Measurements from ENCODE around the gene GPR158. TPM values are rescaled to one million over a fixed set of nuclear protein-coding genes. Genes with fewer than 3 reads are reported as not detected.

Gene GPR158
- total and polyA plus RNA-seq, 4 experiments from 2014 or later: not detected

DNA sequence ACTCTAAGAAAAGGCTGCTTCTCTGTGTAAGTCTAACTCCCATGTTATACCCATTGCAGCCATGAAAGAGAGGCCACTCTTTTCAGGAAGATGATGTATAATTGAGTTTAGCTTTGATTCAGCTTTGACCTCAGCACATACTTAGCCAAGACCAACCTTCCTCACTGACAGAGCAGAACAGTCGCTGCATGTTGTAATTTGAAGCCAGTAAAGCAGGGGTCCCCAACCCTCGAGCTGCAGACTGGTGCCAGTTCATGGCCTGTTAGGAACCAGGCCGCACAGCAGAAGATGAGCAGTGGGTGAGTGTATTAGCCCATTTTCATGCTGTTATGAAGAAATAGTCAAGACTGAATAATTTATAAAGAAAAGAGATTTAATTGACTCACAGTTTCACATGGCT is 223.9 kb downstream of the GPR158 start:
- Mint-ChIP-seq H3K27ac (no peak overlapping the region), H3K27me3 (no peaks in the 10 kb centered on the region), H3K4me1 (no peaks in the 10 kb centered on the region), H3K4me3 (no peak overlapping the region), H3K9me3 (peaks cover 0 to 5% (median 0%) of the 10 kb centered on the region in 8 donors), H3K36me3 (no peaks in the 10 kb centered on the region)
- Histone ChIP-seq H3K4me1 (ENCODE audit: insufficient read depth, low read length) (no peaks in the 10 kb centered on the region), H3K27me3 (ENCODE audit: insufficient read depth, low read length) (no peaks in the 10 kb centered on the region), H3K9me3 (ENCODE audit: control insufficient read depth in 1 of 2, low read length in 2 of 2) (no peaks in the 10 kb centered on the region), H3K36me3 (ENCODE audit: insufficient read depth, low read length) (no peaks in the 10 kb centered on the region), H3K4me3 (ENCODE audit: low read length in 2 of 2) (no peak overlapping the region), H3K27ac (ENCODE audit: low read depth, low read length) (no peak overlapping the region)
- DNase-seq: no peak
- CTCF ChIA-PET (ENCODE audit: partially characterized antibody): no interaction called here
- POLR2A ChIA-PET (ENCODE audit: partially characterized antibody): no interaction called here
- intact Hi-C loops (cut with micrococcal nuclease): no loop called here

DNA sequence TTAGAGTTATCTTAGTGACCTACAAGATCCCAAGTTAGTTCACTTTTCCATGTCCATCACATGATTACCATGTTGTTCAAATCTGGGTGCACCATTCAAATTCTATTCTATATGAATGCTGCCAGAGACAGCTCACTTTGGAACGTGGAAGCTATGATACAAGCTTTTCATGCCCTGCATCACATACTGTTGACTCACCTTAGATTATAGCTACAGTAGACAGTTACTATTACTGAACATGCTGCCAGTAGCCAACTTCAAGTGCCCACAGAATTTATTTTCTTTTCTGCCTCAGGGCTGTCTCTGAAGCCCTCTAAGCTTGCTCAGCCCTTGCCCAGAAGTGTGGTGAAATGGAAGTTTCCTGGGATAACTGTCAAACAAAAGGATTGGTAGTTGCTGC is 231.1 kb downstream of the GPR158 start:
- H3K4me1 Mint-ChIP-seq: no peaks in the 10 kb centered on the region
- no peak overlapping the region for H3K27ac Mint-ChIP-seq
- no peak for DNase-seq
- Histone ChIP-seq H3K36me3 (ENCODE audit: insufficient read depth, low read length) (no peaks in the 10 kb centered on the region), H3K27ac (ENCODE audit: low read depth, low read length) (no peak overlapping the region), H3K27me3 (ENCODE audit: insufficient read depth, low read length) (no peaks in the 10 kb centered on the region), H3K4me3 (ENCODE audit: low read length in 2 of 2) (no peak overlapping the region), H3K4me1 (ENCODE audit: insufficient read depth, low read length) (no peaks in the 10 kb centered on the region), H3K9me3 (ENCODE audit: control insufficient read depth in 1 of 2, low read length in 2 of 2) (no peaks in the 10 kb centered on the region)
- ChIA-PET POLR2A (ENCODE audit: partially characterized antibody) (no interaction called here), CTCF (ENCODE audit: partially characterized antibody) (no interaction called here)
- H3K36me3 Mint-ChIP-seq: no peaks in the 10 kb centered on the region
- H3K9me3 Mint-ChIP-seq: peaks cover 0 to 8% (median 0%) of the 10 kb centered on the region in 8 donors
- H3K4me3 Mint-ChIP-seq: no peak overlapping the region
- no peaks in the 10 kb centered on the region for H3K27me3 Mint-ChIP-seq
- intact Hi-C loops (cut with micrococcal nuclease): no loop called here

DNA sequence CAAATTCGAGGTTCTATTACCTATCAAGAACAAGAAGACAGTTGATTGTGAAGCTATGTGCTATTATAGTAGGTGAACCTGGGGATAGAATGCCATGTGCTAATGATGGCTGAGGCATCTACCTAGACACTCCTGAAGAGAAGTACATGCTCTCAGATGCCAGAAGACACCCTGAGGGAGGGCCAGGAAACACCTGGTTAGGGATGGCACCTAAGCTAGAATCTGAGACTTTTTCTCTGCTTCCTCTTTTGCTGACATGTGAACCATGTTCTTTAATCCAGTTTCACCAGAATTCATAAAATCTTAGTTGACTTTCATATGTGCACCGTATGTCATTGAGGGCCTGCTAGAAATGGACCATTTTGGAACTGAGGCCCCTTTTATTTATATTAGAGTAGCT is 242.8 kb downstream of the GPR158 start:
- DNase-seq: no peak
- Histone ChIP-seq H3K4me1 (ENCODE audit: insufficient read depth, low read length) (no peaks in the 10 kb centered on the region), H3K36me3 (ENCODE audit: insufficient read depth, low read length) (no peaks in the 10 kb centered on the region), H3K4me3 (ENCODE audit: low read length in 2 of 2) (no peak overlapping the region), H3K27me3 (ENCODE audit: insufficient read depth, low read length) (no peaks in the 10 kb centered on the region), H3K27ac (ENCODE audit: low read depth, low read length) (no peak overlapping the region), H3K9me3 (ENCODE audit: control insufficient read depth in 1 of 2, low read length in 2 of 2) (no peaks in the 10 kb centered on the region)
- Mint-ChIP-seq H3K9me3 (peaks cover 0 to 3% (median 0%) of the 10 kb centered on the region in 8 donors), H3K36me3 (no peaks in the 10 kb centered on the region), H3K4me3 (no peak overlapping the region), H3K4me1 (no peaks in the 10 kb centered on the region), H3K27ac (no peak overlapping the region), H3K27me3 (no peaks in the 10 kb centered on the region)
- ChIA-PET CTCF (ENCODE audit: partially characterized antibody) (no interaction called here), POLR2A (ENCODE audit: partially characterized antibody) (no interaction called here)
- intact Hi-C loops (cut with micrococcal nuclease): no loop called here

DNA sequence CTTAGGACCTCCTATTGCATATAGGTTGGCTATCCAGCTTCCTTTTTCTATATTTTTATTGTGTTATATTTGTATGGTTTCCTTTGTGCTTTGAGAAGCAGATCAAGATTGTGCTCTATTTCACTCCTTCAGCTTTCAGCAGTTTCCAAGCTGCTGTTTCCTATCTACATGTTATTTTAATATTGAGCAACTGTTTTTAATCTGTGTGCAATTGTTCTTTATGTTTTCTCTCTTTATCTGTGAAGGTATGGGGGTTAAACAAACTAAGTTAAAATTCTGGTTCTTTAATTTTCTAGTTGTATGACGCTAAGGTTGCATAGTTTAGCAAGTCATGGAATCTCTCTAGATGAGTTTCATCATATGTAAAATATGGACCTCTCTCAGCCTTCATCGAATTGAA is 251.0 kb downstream of the GPR158 start:
- no peaks in the 10 kb centered on the region for H3K27me3 Mint-ChIP-seq
- Histone ChIP-seq H3K4me3 (ENCODE audit: low read length in 2 of 2) (no peak overlapping the region), H3K27me3 (ENCODE audit: insufficient read depth, low read length) (no peaks in the 10 kb centered on the region), H3K4me1 (ENCODE audit: insufficient read depth, low read length) (no peaks in the 10 kb centered on the region), H3K36me3 (ENCODE audit: insufficient read depth, low read length) (no peaks in the 10 kb centered on the region), H3K9me3 (ENCODE audit: control insufficient read depth in 1 of 2, low read length in 2 of 2) (no peaks in the 10 kb centered on the region), H3K27ac (ENCODE audit: low read depth, low read length) (no peak overlapping the region)
- H3K27ac Mint-ChIP-seq: no peak overlapping the region
- intact Hi-C loops (cut with micrococcal nuclease): no loop called here
- DNase-seq: no peak
- peaks cover 0 to 8% (median 4%) of the 10 kb centered on the region in 8 donors for H3K9me3 Mint-ChIP-seq
- CTCF ChIA-PET (ENCODE audit: partially characterized antibody): no interaction called here
- no peaks in the 10 kb centered on the region for H3K4me1 Mint-ChIP-seq
- POLR2A ChIA-PET (ENCODE audit: partially characterized antibody): no interaction called here
- no peak overlapping the region for H3K4me3 Mint-ChIP-seq
- H3K36me3 Mint-ChIP-seq: peaks cover 0 to 2% of the 10 kb centered on the region in 2 donors

DNA sequence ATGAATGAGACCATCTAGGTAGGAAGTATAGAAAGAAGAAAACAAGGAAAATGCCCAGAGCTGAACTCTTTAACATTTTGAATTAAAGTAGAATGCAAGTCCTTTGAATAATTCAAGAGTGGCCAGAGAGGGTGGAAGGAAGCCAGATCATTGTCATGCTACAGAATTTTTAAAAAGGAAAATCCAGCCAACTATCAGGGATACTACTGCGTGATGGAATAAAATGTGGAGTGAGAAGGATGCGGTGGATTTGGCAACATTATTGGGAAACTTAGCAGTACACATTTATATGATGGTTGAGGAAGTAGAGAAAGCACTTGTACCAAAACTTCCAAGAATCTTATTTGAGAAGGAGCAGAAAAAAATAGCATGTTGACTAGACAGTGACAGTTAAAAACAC is 261.6 kb downstream of the GPR158 start:
- no peaks in the 10 kb centered on the region for H3K9me3 ChIP-seq (ENCODE audit: control insufficient read depth in 1 of 2, low read length in 2 of 2)
- no peak overlapping the region for H3K4me3 ChIP-seq (ENCODE audit: low read length in 2 of 2)
- H3K36me3 ChIP-seq (ENCODE audit: insufficient read depth, low read length): no peaks in the 10 kb centered on the region
- CTCF ChIA-PET (ENCODE audit: partially characterized antibody): interaction anchor here (0.6 kb wide), 1 partner anchor 26 kb away, joined by 3 read pairs; no protein-coding TSS in a partner anchor
- no peaks in the 10 kb centered on the region for H3K27me3 ChIP-seq (ENCODE audit: insufficient read depth, low read length)
- no peaks in the 10 kb centered on the region for H3K36me3 Mint-ChIP-seq
- no peaks in the 10 kb centered on the region for H3K4me1 ChIP-seq (ENCODE audit: insufficient read depth, low read length)
- H3K4me3 Mint-ChIP-seq: no peak overlapping the region
- H3K9me3 Mint-ChIP-seq: peaks cover 0 to 8% (median 5%) of the 10 kb centered on the region in 8 donors
- H3K4me1 Mint-ChIP-seq: no peaks in the 10 kb centered on the region
- H3K27ac Mint-ChIP-seq: no peak overlapping the region
- DNase-seq: no peak
- POLR2A ChIA-PET (ENCODE audit: partially characterized antibody): no interaction called here
- H3K27ac ChIP-seq (ENCODE audit: low read depth, low read length): no peak overlapping the region
- no peaks in the 10 kb centered on the region for H3K27me3 Mint-ChIP-seq
- intact Hi-C loops (cut with micrococcal nuclease): no loop called here

DNA sequence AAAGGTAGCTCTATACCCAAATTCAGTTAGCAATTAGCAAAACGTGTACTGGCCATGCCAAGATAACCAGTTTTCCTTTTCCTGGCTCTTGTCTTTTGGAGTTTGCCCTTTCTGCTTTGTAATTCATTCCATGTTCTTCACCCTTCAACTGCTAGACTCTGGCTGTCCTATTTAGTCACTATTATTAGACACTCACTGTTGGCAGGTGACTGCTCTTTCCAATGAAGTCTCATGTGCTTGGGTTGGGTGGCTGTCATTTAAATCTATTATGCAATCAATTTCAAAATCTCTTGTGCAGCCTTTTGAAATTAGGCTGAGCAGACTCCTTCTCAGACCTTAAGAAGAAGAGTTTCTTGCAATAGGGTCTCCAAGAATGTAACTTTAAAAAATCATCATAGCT is 266.5 kb downstream of the GPR158 start:
- Mint-ChIP-seq H3K9me3 (peaks cover 0 to 15% (median 3%) of the 10 kb centered on the region in 8 donors), H3K36me3 (no peaks in the 10 kb centered on the region), H3K4me1 (no peaks in the 10 kb centered on the region), H3K27me3 (no peaks in the 10 kb centered on the region), H3K27ac (no peak overlapping the region), H3K4me3 (no peak overlapping the region)
- CTCF ChIA-PET (ENCODE audit: partially characterized antibody): no interaction called here
- POLR2A ChIA-PET (ENCODE audit: partially characterized antibody): no interaction called here
- DNase-seq: no peak
- Histone ChIP-seq H3K36me3 (ENCODE audit: insufficient read depth, low read length) (no peaks in the 10 kb centered on the region), H3K27ac (ENCODE audit: low read depth, low read length) (no peak overlapping the region), H3K27me3 (ENCODE audit: insufficient read depth, low read length) (no peaks in the 10 kb centered on the region), H3K9me3 (ENCODE audit: control insufficient read depth in 1 of 2, low read length in 2 of 2) (no peaks in the 10 kb centered on the region), H3K4me1 (ENCODE audit: insufficient read depth, low read length) (no peaks in the 10 kb centered on the region), H3K4me3 (ENCODE audit: low read length in 2 of 2) (no peak overlapping the region)
- intact Hi-C loops (cut with micrococcal nuclease): no loop called here

DNA sequence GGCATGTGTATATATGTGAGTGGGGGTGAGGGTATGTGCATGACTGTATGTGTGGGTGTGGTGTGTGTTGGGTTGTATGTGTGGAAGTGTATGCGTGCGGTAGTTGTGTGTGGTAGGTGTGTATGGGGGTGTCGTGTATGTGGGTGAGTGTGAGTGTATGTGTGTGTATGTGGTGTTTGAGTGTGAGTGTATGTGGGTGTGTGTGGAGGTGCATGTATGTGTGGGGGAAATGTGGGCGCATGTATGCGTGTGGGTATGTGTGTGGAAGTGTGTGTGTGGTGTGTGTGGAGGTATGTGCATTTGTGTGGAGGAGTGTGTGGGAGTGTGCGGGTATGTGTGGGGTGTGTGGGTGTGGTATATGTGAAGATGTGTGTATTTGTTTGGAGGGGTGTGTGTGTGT is 269.5 kb downstream of the GPR158 start:
- Mint-ChIP-seq H3K9me3 (peaks cover 0 to 14% (median 2%) of the 10 kb centered on the region in 8 donors), H3K27ac (no peak overlapping the region), H3K4me3 (no peak overlapping the region), H3K36me3 (no peaks in the 10 kb centered on the region), H3K4me1 (no peaks in the 10 kb centered on the region), H3K27me3 (no peaks in the 10 kb centered on the region)
- Histone ChIP-seq H3K4me3 (ENCODE audit: low read length in 2 of 2) (no peak overlapping the region), H3K9me3 (ENCODE audit: control insufficient read depth in 1 of 2, low read length in 2 of 2) (no peaks in the 10 kb centered on the region), H3K36me3 (ENCODE audit: insufficient read depth, low read length) (no peaks in the 10 kb centered on the region), H3K27me3 (ENCODE audit: insufficient read depth, low read length) (no peaks in the 10 kb centered on the region), H3K4me1 (ENCODE audit: insufficient read depth, low read length) (no peaks in the 10 kb centered on the region), H3K27ac (ENCODE audit: low read depth, low read length) (no peak overlapping the region)
- intact Hi-C loops (cut with micrococcal nuclease): no loop called here
- POLR2A ChIA-PET (ENCODE audit: partially characterized antibody): no interaction called here
- no peak for DNase-seq
- CTCF ChIA-PET (ENCODE audit: partially characterized antibody): no interaction called here

DNA sequence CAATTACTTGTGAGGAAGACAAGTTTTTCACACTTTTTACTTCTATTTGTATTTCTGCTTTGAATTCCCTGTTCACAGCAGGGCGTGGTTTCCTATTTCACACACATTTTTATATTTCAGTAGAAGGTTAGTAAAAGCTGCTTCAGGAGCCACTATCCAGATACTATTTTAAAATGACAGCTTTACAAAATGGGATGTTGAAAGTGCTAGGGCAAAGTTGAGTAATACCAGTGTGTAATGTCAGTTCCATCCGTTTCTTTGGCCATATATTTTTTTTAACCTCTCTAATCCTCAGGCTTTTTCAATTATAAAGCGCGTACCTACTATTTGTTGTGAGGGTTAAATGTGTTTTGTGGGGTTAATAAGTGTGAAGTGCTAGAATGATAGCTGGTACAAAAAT is 276.6 kb downstream of the GPR158 start:
- no peaks in the 10 kb centered on the region for H3K27me3 Mint-ChIP-seq
- H3K36me3 Mint-ChIP-seq: no peaks in the 10 kb centered on the region
- intact Hi-C loops (cut with micrococcal nuclease): no loop called here
- H3K27ac Mint-ChIP-seq: peak overlapping the region in 1 of 7 donors; percentile 22
- ChIA-PET CTCF (ENCODE audit: partially characterized antibody) (no interaction called here), POLR2A (ENCODE audit: partially characterized antibody) (no interaction called here)
- Histone ChIP-seq H3K9me3 (ENCODE audit: control insufficient read depth in 1 of 2, low read length in 2 of 2) (no peaks in the 10 kb centered on the region), H3K4me1 (ENCODE audit: insufficient read depth, low read length) (no peaks in the 10 kb centered on the region), H3K36me3 (ENCODE audit: insufficient read depth, low read length) (no peaks in the 10 kb centered on the region), H3K27ac (ENCODE audit: low read depth, low read length) (no peak overlapping the region), H3K4me3 (ENCODE audit: low read length in 2 of 2) (no peak overlapping the region), H3K27me3 (ENCODE audit: insufficient read depth, low read length) (no peaks in the 10 kb centered on the region)
- DNase-seq: no peak
- H3K4me1 Mint-ChIP-seq: no peaks in the 10 kb centered on the region
- H3K9me3 Mint-ChIP-seq: peaks cover 0 to 17% (median 11%) of the 10 kb centered on the region in 8 donors
- no peak overlapping the region for H3K4me3 Mint-ChIP-seq

Measured in CD4-positive, alpha-beta memory T cell (primary cell).